ENCODE data around the gene RPTOR. TPM values are rescaled to one million over a fixed set of nuclear protein-coding genes. Genes with fewer than 3 reads are reported as not detected.

RPTOR gene
- polyA plus RNA-seq, 1 donor from 2014 or later, result 9.9 TPM

DNA sequence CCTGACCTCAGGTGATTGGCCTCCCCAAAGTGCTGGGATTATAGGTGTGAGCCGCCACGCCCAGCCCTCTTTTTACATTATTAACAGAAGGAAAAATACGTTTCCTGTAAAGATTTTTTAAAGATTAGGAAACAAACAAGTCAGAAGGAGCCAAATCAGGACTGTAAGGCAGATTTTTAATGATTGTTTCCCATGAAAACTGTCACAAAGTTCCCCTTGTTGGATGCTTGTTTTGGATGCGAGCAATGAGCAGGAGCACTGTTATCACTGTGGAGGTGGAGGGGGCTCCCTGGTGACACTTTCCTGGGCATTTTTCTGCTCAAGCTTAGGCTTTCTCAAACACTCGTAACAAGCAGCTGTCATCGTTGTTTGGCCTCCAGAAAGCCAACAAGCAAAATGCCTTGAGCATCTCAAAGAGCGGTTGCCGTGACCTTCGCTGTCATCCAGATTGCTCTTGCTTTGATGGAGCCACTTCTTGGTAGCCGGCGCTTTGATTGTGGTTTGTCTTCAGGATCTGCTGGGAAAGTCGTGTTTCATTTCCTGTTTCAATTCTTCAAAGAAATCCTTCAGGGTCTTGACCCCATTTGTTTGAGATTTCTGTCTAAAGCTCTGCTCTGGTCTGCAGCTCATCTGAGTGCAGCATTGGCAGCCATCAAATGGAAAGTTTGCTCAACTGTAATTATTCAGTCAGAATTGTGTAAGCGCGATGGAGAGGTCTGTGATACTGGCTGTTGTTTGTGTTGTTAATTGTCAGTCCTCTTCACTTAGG, 128.7 kb downstream of the RPTOR start:
- Mint-ChIP-seq H3K36me3 (peaks cover 7% of the 10 kb centered on the region), H3K4me1 (peaks cover 9 to 26% (median 25%) of the 10 kb centered on the region in 3 donors), H3K9me3 (no peaks in the 10 kb centered on the region), H3K4me3 (peak overlapping the region in 1 of 4 donors; percentile 23), H3K27me3 (no peaks in the 10 kb centered on the region), H3K27ac (no peak overlapping the region)

- no peak overlapping the region for H3K4me3 Mint-ChIP-seq
Measured at GRCh38 chr17:80675438-80676095, 130.9 kb downstream of the RPTOR start.

DNA sequence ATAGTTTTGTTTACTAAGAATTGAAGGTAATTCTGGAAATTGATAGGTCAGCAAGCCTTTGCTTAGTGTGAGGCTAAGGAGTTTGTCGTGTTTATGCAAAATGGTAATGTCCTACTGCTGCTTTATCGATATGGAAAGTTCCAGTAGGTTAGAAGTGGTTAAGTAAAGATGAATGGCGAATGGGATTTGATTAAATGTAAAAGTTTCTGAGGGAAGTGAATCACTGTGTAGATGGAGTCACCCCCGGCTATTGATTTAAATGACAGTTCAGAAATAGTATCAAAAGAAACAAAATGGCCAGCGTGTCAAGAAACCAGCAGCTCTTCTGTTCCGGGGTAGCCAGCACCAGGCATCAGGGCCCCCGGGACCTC, 131.4 kb downstream of the RPTOR start:
- peaks cover 12 to 29% (median 27%) of the 10 kb centered on the region in 3 donors for H3K4me1 Mint-ChIP-seq
- peaks cover 5% of the 10 kb centered on the region for H3K36me3 Mint-ChIP-seq
- H3K9me3 Mint-ChIP-seq, result no peaks in the 10 kb centered on the region
- no peak overlapping the region for H3K27ac Mint-ChIP-seq
- H3K27me3 Mint-ChIP-seq, result no peaks in the 10 kb centered on the region
- H3K4me3 Mint-ChIP-seq, result no peak overlapping the region

More at GRCh38 chr17:80675438-80676095, 130.9 kb downstream of the RPTOR start:
- Mint-ChIP-seq H3K4me1 (peaks cover 12 to 29% (median 27%) of the 10 kb centered on the region in 3 donors), H3K36me3 (peaks cover 5% of the 10 kb centered on the region), H3K27ac (no peak overlapping the region), H3K27me3 (no peaks in the 10 kb centered on the region), H3K9me3 (no peaks in the 10 kb centered on the region)

GRCh38 chr17:80676564-80676963, 131.9 kb downstream of the RPTOR start:
- H3K36me3 Mint-ChIP-seq, result peaks cover 5% of the 10 kb centered on the region
- no peak overlapping the region for H3K27ac Mint-ChIP-seq
- no peaks in the 10 kb centered on the region for H3K27me3 Mint-ChIP-seq
- H3K4me1 Mint-ChIP-seq, result peaks cover 12 to 29% (median 27%) of the 10 kb centered on the region in 3 donors
- H3K9me3 Mint-ChIP-seq, result no peaks in the 10 kb centered on the region
- no peak overlapping the region for H3K4me3 Mint-ChIP-seq

DNA sequence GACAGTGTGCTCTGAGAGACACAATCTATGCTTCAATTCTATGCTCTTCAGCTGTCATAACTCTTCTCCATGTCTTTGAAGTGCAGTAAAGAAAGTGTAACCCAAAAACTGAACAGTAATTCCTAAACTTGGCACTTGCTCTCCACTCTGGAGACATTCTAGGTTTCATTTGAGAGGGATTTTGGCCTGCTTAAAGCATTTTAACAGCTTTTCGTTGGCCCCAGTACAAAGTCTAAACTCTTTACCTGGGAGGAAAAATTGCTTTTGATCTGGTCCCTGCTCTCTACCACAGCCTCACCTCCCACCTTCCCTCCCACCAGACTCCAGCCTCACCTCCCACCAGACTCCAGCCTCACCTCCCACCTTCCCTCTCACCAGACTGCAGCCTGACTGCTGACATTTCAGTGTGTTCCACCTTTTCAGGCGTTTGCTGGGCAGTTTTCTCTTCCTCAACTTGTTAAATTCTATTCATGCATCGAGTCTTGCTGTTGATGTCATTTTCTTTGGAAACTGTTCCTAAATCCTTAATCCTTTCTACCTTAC, 132.6 kb downstream of the RPTOR start:
- Mint-ChIP-seq H3K9me3 (no peaks in the 10 kb centered on the region), H3K27me3 (no peaks in the 10 kb centered on the region), H3K4me3 (no peak overlapping the region), H3K4me1 (peaks cover 12 to 29% (median 27%) of the 10 kb centered on the region in 3 donors), H3K36me3 (peaks cover 3% of the 10 kb centered on the region), H3K27ac (no peak overlapping the region)

DNA sequence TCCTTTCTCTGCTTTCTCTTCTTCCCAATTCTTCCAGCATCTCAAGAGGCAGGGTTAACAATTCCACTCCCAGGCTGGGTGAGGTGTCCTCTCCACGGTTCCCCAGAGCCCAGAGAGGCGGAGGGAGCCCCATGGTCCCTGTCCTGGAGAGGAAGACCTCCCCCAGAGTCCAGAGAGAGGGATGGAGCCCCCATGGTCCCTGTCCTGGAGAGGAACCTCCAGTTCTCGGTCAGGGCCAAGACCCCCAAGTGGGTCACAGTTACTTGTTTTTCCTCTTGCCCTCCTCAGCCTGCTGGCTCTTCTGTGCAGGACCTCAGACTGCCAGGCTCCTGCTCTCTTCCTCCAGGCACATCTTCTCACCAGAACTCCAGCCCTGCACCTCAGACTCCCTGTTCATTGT, 135.2 kb downstream of the RPTOR start:
- Mint-ChIP-seq H3K9me3 (no peaks in the 10 kb centered on the region), H3K27me3 (no peaks in the 10 kb centered on the region), H3K36me3 (peaks cover 9% of the 10 kb centered on the region), H3K4me3 (peak overlapping the region in 2 of 4 donors; percentile 45 to 55), H3K4me1 (peaks cover 3 to 19% (median 17%) of the 10 kb centered on the region in 3 donors), H3K27ac (peak overlapping the region in 1 of 3 donors; percentile 91)

- Mint-ChIP-seq H3K27ac (no peak overlapping the region), H3K27me3 (no peaks in the 10 kb centered on the region), H3K9me3 (no peaks in the 10 kb centered on the region), H3K4me1 (peaks cover 3 to 21% (median 14%) of the 10 kb centered on the region in 3 donors), H3K4me3 (no peak overlapping the region), H3K36me3 (peaks cover 6% of the 10 kb centered on the region)
Measured at GRCh38 chr17:80681215-80681614, 136.6 kb downstream of the RPTOR start.

DNA sequence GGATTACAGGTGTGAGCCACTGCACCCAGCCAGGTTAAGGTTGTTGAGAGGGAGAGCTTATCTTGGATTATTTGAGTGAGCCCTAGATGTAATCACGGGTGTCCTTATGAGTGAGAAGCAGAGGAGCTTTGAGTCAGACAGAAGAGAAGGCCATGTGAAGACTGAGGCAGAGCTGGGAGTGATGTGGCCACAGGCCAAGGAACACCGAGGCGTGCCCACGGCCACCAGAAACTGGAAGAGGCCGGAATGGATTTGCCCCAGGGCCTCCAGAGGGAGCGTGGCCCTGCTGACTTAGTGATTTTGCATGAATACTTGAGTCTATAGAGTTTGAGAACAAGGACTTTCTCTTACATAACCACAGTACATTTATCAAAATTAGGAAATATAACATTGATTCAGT, 137.7 kb downstream of the RPTOR start:
- Mint-ChIP-seq H3K9me3 (peaks cover 0 to 3% (median 0%) of the 10 kb centered on the region in 3 donors), H3K27me3 (no peaks in the 10 kb centered on the region), H3K36me3 (peaks cover 10% of the 10 kb centered on the region), H3K4me3 (no peak overlapping the region), H3K4me1 (peaks cover 5 to 20% (median 16%) of the 10 kb centered on the region in 3 donors), H3K27ac (peak overlapping the region in 1 of 3 donors; percentile 29)

DNA sequence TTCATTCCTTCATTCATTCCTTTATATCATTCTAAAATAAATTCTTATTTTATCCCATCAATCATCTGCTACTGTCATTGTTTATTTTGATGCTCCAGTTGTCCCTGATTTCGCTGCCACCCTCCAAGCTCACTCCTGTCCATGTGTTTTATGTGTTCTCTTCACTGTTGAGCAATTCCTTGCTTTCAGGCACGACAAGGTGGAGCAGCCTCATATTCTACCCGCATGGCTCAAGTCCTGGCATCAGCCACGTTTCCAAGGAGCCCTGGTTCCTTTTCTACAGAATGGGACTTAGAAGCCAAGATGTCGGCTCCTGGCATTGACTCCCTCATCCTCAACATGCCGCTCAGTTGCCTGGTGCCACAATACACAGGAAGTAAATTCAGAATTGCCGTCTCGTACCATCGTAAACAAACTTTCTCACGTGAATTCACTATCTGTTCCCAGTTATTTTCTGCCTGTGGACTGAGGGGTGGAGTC, 139.0 kb downstream of the RPTOR start:
- Mint-ChIP-seq H3K9me3 (peaks cover 0 to 3% (median 0%) of the 10 kb centered on the region in 3 donors), H3K4me3 (no peak overlapping the region), H3K27ac (no peak overlapping the region), H3K36me3 (peaks cover 12% of the 10 kb centered on the region), H3K4me1 (peaks cover 5 to 10% (median 9%) of the 10 kb centered on the region in 3 donors), H3K27me3 (no peaks in the 10 kb centered on the region)

DNA sequence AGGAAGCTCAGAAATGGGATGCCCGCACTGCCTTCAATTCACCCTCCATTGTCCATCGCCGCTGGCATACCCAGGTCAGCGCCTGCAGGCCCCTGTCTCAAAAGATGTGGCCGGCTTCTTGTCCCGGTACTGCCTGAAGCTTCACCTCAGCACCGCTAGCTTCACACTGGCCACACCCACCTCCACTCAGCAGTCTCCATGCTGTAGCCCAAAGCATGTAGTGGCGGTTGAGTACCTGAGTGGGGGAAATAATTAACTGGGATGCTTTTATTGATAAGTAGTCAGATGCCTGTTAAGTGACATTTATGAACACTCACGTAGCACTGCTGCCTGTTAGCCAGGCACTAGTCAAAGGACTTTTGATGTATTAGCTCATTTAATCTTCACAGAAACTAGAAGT, 143.2 kb downstream of the RPTOR start:
- Mint-ChIP-seq H3K4me3 (no peak overlapping the region), H3K27me3 (no peaks in the 10 kb centered on the region), H3K9me3 (peaks cover 0 to 3% (median 0%) of the 10 kb centered on the region in 3 donors), H3K4me1 (peaks cover 5 to 10% (median 6%) of the 10 kb centered on the region in 3 donors), H3K36me3 (peaks cover 12% of the 10 kb centered on the region), H3K27ac (no peak overlapping the region)

DNA sequence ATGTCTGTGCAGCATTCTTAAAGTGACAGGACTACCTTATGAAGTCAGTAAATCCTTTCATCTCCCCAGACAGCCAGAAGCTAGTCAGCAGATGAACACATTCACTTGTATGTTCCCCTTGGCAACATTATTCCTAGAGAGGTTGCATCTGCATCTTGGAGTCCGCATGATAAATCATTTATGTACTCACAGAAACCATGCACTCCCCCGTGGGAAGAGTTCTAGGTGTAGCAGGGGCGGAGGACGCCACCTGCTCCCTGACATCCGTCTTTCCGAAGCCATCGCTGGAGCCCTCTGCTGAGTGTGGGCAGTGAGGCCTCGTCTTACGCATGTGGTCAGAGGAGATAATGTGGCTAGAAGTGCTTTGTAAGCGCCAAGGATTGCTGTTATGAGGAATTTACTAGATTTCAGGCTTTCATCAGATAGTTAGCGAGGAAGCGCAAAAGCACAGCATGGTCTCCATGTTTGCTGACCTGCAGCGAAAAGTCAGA, 144.5 kb downstream of the RPTOR start:
- Mint-ChIP-seq H3K36me3 (peaks cover 6% of the 10 kb centered on the region), H3K4me1 (peaks cover 5 to 10% (median 6%) of the 10 kb centered on the region in 3 donors), H3K4me3 (no peak overlapping the region), H3K27me3 (no peaks in the 10 kb centered on the region), H3K27ac (no peak overlapping the region), H3K9me3 (peaks cover 0 to 3% (median 0%) of the 10 kb centered on the region in 3 donors)

DNA sequence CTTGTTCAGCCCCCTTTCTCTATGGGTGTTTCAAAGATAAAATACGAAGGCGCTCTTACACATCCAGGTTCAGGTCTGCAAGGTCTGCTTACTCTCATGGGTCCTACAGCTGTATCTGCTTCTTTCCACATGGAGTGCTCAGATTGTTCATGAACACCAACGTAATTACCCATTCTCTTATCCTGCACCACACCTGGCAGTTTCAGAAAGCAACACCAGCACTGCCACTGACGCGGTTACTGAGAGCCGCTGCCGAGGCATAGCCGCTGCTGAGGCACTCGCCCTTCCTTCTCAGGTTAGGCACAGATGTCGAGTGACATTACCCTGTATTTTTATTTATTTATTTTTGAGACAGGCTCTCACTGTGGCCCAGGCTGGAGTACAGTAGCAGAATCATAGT, 147.1 kb downstream of the RPTOR start:
- peaks cover 0 to 10% (median 6%) of the 10 kb centered on the region in 3 donors for H3K4me1 Mint-ChIP-seq
- no peak overlapping the region for H3K27ac Mint-ChIP-seq
- H3K27me3 Mint-ChIP-seq, result no peaks in the 10 kb centered on the region
- H3K9me3 Mint-ChIP-seq, result peaks cover 0 to 3% (median 0%) of the 10 kb centered on the region in 3 donors
- H3K4me3 Mint-ChIP-seq, result no peak overlapping the region
- H3K36me3 Mint-ChIP-seq, result peaks cover 8% of the 10 kb centered on the region

GRCh38 chr17:80692931-80693467, 148.4 kb downstream of the RPTOR start:
- Mint-ChIP-seq H3K27me3 (no peaks in the 10 kb centered on the region), H3K36me3 (peaks cover 4% of the 10 kb centered on the region), H3K9me3 (no peaks in the 10 kb centered on the region), H3K4me1 (peaks cover 0 to 9% (median 4%) of the 10 kb centered on the region in 3 donors), H3K4me3 (no peak overlapping the region), H3K27ac (no peak overlapping the region)

DNA sequence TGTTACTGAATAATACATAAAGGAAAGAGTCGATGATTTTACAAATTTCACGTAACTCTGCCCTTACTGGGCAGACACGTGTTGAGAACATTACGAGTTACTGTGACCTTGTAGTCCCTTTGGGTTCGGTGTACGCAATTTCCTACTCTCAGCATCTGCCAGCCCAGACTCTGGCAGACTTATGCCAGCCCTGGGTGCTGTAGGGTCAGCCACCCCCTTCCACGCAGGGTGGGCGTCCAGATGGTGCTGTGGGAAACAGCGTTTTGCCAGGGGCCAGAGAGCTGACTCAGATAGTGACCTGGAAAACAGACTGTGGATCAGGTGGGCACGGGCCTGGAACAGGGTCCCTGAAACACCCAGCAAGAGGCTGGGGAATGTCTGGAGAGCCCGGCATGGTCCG, 148.9 kb downstream of the RPTOR start:
- peaks cover 2% of the 10 kb centered on the region for H3K36me3 Mint-ChIP-seq
- H3K4me3 Mint-ChIP-seq, result no peak overlapping the region
- H3K27ac Mint-ChIP-seq, result no peak overlapping the region
- peaks cover 0 to 9% (median 4%) of the 10 kb centered on the region in 3 donors for H3K4me1 Mint-ChIP-seq
- no peaks in the 10 kb centered on the region for H3K9me3 Mint-ChIP-seq
- no peaks in the 10 kb centered on the region for H3K27me3 Mint-ChIP-seq
